ES-I3 (cell line): Measurements from ENCODE around the gene TGFBRAP1.
A peak's percentile ranks its signal among the peaks of the same experiment; 100 is the strongest.
"Not testable (repeated sequence)": the region's sequence is repeated elsewhere in the genome, so short reads cannot be mapped to it uniquely, and the experiment has no call there.

ENCODE experiments used
- H3K36me3 ChIP-seq: 2 replicates; pipeline ENCODE4 v1.6.1; 2013; ENCODE audit warnings: mild to moderate bottlenecking, low read length, control low read depth, moderate library complexity; ENCODE audit not compliant: insufficient read depth
- H3K4me1 ChIP-seq: 2 replicates; pipeline ENCODE4 v1.6.1; 2013; ENCODE audit warnings: mild to moderate bottlenecking, control low read depth, low read length; ENCODE audit not compliant: insufficient read depth
- H3K9ac ChIP-seq: 2 replicates; pipeline ENCODE4 v1.6.1; 2013; ENCODE audit warnings: low read depth, mild to moderate bottlenecking, low read length, moderate library complexity
- H3K9me3 ChIP-seq: 2 replicates; pipeline ENCODE4 v1.6.1; 2013; ENCODE audit warnings: mild to moderate bottlenecking, low read length, moderate library complexity; ENCODE audit not compliant: control insufficient read depth, insufficient read depth

TGFBRAP1 gene

DNA sequence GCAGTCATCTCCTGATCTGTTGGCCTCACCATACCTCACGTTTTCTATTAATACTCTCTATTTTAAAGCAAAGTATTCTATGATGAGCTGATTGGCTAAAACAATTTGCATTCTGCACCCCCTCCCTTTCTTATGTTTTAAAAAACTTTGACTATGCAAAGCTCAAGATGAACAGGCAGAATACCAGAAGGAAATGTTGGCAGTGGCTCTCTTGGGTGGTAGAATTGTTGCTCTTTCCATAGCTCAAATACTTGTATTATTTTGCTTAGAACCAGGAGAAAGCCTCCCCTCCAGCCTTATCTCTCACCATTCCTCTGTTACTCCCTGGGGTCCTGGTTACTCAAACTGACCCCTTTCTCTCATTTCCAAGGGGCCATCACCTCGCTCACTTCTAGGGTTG, 73.6 kb downstream of the TGFBRAP1 start:
- Histone ChIP-seq H3K36me3 (no peaks in the 10 kb centered on the region), H3K4me1 (no peaks in the 10 kb centered on the region), H3K9me3 (no peaks in the 10 kb centered on the region), H3K9ac (no peak overlapping the region)

GRCh38 chr2:105254531-105255210, 74.9 kb downstream of the TGFBRAP1 start:
- H3K9me3 ChIP-seq: no peaks in the 10 kb centered on the region
- no peak overlapping the region for H3K9ac ChIP-seq
- no peaks in the 10 kb centered on the region for H3K36me3 ChIP-seq
- no peaks in the 10 kb centered on the region for H3K4me1 ChIP-seq

- Histone ChIP-seq H3K9me3 (no peaks in the 10 kb centered on the region), H3K36me3 (no peaks in the 10 kb centered on the region), H3K4me1 (no peaks in the 10 kb centered on the region), H3K9ac (no peak overlapping the region)
These were observed 77.3 kb downstream of the TGFBRAP1 start for GRCh38 chr2:105252271-105252670.

- H3K36me3 ChIP-seq, H3K9me3 ChIP-seq, H3K9ac ChIP-seq, H3K4me1 ChIP-seq: not testable (repeated sequence)
These were observed 78.4 kb downstream of the TGFBRAP1 start for GRCh38 chr2:105251016-105251648.

DNA sequence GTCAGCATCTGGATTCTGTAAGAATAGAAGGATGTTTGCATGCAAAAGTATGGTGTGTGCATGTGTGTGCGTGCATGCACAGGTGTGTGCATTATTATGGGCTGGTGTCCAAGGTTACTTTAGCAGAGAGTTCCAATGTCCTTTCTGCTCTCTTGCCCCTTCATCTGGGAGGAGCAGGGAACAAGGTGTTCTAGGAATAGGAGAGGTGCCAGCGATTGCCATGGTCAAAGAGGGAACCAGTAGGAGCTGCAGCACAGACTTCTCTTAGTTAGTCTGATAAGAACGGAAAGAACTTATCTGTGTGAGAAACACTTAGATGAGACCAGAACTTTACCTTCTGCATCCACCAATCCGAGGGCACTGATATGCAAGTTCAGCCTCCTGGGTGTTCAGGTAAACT, 79.6 kb downstream of the TGFBRAP1 start:
- Histone ChIP-seq H3K9ac (no peak overlapping the region), H3K36me3 (no peaks in the 10 kb centered on the region), H3K9me3 (no peaks in the 10 kb centered on the region), H3K4me1 (no peaks in the 10 kb centered on the region)

DNA sequence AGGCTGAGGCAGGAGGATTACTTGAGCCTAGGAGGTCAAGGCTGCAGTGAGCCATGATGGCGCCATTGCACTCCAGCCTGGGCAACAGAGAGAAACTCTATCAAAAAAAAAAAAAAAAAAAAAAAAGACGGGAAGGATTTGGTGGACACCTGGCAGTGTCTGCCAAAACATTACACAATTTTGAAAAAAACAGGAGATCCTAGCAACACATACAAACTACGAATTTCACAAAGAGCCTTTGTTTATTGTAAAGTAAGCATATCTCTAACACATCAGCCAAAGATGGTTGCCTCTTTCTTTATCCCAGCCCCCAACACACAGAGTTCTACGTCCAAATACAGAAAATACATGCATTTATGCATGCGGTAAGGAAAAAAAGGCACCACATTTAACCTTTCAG, 80.4 kb downstream of the TGFBRAP1 start:
- H3K9me3 ChIP-seq: no peaks in the 10 kb centered on the region
- no peaks in the 10 kb centered on the region for H3K36me3 ChIP-seq
- H3K9ac ChIP-seq: no peak overlapping the region
- H3K4me1 ChIP-seq: no peaks in the 10 kb centered on the region

- Histone ChIP-seq H3K9me3 (no peaks in the 10 kb centered on the region), H3K4me1 (no peaks in the 10 kb centered on the region), H3K9ac (no peak overlapping the region), H3K36me3 (no peaks in the 10 kb centered on the region)
These were observed 81.0 kb downstream of the TGFBRAP1 start for GRCh38 chr2:105248316-105249070.

DNA sequence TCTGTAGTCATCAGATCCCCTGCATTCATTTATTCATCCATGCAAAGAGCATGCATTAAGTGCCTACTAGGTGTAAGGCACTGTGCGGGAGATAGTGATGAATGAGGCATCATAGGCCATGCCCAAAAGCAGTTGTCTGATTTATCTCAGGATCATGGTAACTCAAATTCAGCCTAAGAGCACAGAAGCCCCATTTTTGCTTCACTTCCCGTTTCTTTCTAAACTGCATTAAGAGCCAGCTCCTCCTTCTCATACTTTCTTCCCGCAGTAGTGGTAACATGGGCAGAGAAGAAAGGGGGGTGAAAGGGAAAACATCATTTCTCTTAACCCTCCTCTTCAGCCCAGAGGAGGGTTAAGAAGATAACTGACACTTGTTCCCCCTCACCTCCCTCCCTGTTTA, 85.1 kb downstream of the TGFBRAP1 start:
- H3K9me3 ChIP-seq: no peaks in the 10 kb centered on the region
- no peaks in the 10 kb centered on the region for H3K4me1 ChIP-seq
- H3K36me3 ChIP-seq: no peaks in the 10 kb centered on the region
- no peak overlapping the region for H3K9ac ChIP-seq

GRCh38 chr2:105243961-105244360, 85.6 kb downstream of the TGFBRAP1 start:
- no peaks in the 10 kb centered on the region for H3K36me3 ChIP-seq
- no peaks in the 10 kb centered on the region for H3K9me3 ChIP-seq
- no peaks in the 10 kb centered on the region for H3K4me1 ChIP-seq
- H3K9ac ChIP-seq: no peak overlapping the region

DNA sequence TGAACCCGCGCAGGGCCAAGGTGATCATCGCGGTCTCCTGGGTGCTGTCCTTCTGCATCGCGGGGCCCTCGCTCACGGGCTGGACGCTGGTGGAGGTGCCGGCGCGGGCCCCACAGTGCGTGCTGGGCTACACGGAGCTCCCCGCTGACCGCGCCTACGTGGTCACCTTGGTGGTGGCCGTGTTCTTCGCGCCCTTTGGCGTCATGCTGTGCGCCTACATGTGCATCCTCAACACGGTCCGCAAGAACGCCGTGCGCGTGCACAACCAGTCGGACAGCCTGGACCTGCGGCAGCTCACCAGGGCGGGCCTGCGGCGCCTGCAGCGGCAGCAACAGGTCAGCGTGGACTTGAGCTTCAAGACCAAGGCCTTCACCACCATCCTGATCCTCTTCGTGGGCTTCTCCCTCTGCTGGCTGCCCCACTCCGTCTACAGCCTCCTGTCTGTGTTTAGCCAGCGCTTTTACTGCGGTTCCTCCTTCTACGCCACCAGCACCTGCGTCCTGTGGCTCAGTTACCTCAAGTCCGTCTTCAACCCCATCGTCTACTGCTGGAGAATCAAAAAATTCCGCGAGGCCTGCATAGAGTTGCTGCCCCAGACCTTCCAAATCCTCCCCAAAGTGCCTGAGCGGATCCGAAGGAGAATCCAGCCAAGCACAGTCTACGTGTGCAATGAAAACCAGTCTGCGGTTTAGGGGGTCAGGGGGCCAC, 87.1 kb downstream of the TGFBRAP1 start:
- no peak overlapping the region for H3K9ac ChIP-seq
- H3K36me3 ChIP-seq: no peaks in the 10 kb centered on the region
- H3K9me3 ChIP-seq: no peaks in the 10 kb centered on the region
- 0 out of 2 replicates have a peak, but pooled peaks cover 3% of the 10 kb centered on the region for H3K4me1 ChIP-seq

DNA sequence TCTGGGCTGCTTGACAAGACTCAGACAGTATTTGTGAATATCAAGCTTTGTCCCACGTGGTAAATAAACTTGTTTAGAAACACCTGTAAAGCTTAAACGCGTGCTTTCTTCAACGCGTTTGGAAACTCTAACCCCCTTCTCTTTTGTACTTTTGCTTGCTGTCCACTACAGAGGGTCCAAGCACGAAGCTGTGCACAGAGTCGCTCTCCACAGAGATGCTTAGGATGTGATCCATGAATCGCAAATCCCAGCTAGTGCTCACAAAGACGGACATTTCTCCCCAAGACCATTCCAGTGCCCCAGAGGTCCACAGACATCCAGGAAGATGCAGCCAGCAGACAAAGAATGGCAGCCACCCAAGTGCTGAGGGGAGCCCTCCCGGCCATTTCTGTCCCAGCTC, 88.1 kb downstream of the TGFBRAP1 start, which contains the start of gene GPR45:
GPR45 (plus strand) TSS at position 301 of the 400 bp plus-strand sequence. CDS start 116 bp downstream, outside the sequence.
- no peak within 1 kb of the TSS for H3K9ac ChIP-seq
- H3K4me1 ChIP-seq: 0 out of 2 replicates have a peak, but pooled peaks cover 4% of the 10 kb centered on the region
- H3K36me3 ChIP-seq: no peaks in the 10 kb centered on the region
- no peaks in the 10 kb centered on the region for H3K9me3 ChIP-seq

- H3K36me3 ChIP-seq: no peaks in the 10 kb centered on the region
- no peaks in the 10 kb centered on the region for H3K9me3 ChIP-seq
- peaks cover 9% of the 10 kb centered on the region; the same call in 1 of the 2 replicates for H3K4me1 ChIP-seq
- H3K9ac ChIP-seq: no peak overlapping the region
These were observed 89.6 kb downstream of the TGFBRAP1 start for GRCh38 chr2:105239924-105240323.

DNA sequence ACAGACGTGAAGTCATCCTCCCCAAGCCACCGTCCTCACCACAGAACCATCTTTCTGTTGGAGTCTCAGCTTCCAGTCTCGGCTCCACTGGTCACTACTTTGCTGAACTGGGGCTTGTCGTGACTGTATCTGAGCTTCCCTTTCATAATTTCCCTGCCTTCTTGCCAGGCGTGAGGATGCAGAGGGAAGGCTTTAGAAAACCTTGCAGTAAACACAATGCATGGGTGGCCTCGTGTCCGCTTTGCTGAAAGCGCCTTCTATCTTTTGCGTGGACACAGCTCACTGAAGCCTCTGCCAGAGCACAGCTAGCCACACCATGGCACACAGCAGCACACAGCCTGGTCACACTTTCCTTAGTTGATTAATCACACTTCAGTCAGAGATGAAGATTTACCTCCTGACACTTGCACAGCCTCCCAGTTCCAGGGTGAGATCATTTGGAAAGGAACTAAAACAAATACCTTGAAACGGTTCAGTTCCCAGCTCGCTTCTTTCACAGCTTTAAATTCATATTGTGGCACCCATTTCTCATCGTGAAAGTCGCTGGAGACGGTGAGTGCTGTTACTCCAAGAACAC, 90.8 kb downstream of the TGFBRAP1 start:
- Histone ChIP-seq H3K9ac (peak overlapping the region; percentile 33; the same call in 1 of the 2 replicates), H3K36me3 (no peaks in the 10 kb centered on the region), H3K4me1 (peaks cover 9% of the 10 kb centered on the region; the same call in 1 of the 2 replicates), H3K9me3 (no peaks in the 10 kb centered on the region)
